Panc1 (cell line): Measurements from ENCODE around the gene HMHB1. TPM values are rescaled to one million over a fixed set of nuclear protein-coding genes. Genes with fewer than 3 reads are reported as not detected.

Experiments used
- ATAC-seq: fragments of 200-7000 bp; cut with Tn5 transposase; 2 replicates; pipeline ENCODE4 v1.9.1; 2020; ENCODE audit warnings: mild to moderate bottlenecking, moderate library complexity
- BruUV-seq: library from RNA; stranded (reverse); fragments of 400-500 nt; replicated peaks from 2 replicates; lab custom pipeline; 2021; lab: Mats Ljungman, UMichigan
- CTCF ChIA-PET: fragments of 300-600 bp; sonication (Branson Sonifier 250); formaldehyde crosslinking; loops from one replicate; lab custom pipeline; 2022; ENCODE audit warnings: antibody characterized with exemption; lab: Charles Lee
- POLR2A ChIA-PET: fragments of 300-600 bp; sonication (Branson Sonifier 250); formaldehyde crosslinking; loops from one replicate; lab custom pipeline; 2022; ENCODE audit warnings: antibody characterized with exemption; lab: Charles Lee
- DNase-seq: peaks from one replicate; pipeline ENCODE4 v3.0.0-alpha.2; 2010; ENCODE audit warnings: low read depth, low spot score
- H3K27ac ChIP-seq: 2 replicates; pipeline ENCODE4 v1.5.1; 2011; ENCODE audit warnings: mild to moderate bottlenecking, low read length, inconsistent platforms
- H3K27me3 ChIP-seq: fragments of 200-500 bp; sonication (Bioruptor generic); 2 replicates; pipeline ENCODE4 v1.6.0; 2014; ENCODE audit warnings: low read length, inconsistent platforms; ENCODE audit not compliant: control insufficient read depth, insufficient read depth
- H3K36me3 ChIP-seq: fragments of 200-500 bp; sonication (Bioruptor generic); 2 replicates; pipeline ENCODE4 v1.5.1; 2014; ENCODE audit warnings: inconsistent platforms, mild to moderate bottlenecking, low read length, moderate library complexity; ENCODE audit not compliant: control insufficient read depth, insufficient read depth
- H3K4me1 ChIP-seq: 2 replicates; pipeline ENCODE4 v1.5.1; 2011; ENCODE audit warnings: inconsistent platforms, mild to moderate bottlenecking, low read length, moderate library complexity; ENCODE audit not compliant: control insufficient read depth, insufficient read depth
- H3K4me3 ChIP-seq, 2 experiments: 2 replicates each; pipeline ENCODE4 v1.5.1; 2011 to 2012; ENCODE audit warnings: low read depth in 2 of 2, low read length in 2 of 2, mild to moderate bottlenecking in 2 of 2, inconsistent platforms in 1 of 2, moderate library complexity in 1 of 2
- H3K9me3 ChIP-seq: fragments of 200-500 bp; sonication (Bioruptor generic); 2 replicates; pipeline ENCODE4 v1.5.1; 2014; ENCODE audit warnings: low read depth, mild to moderate bottlenecking, inconsistent platforms, low read length, moderate library complexity; ENCODE audit not compliant: control insufficient read depth, insufficient read depth
- CTCF ChIP-seq: fragments of 450-650 bp; IDR thresholded peaks from 2 replicates; pipeline ENCODE4 v1.5.1; 2017; ENCODE audit warnings: mild to moderate bottlenecking
- POLR2AphosphoS5 ChIP-seq: IDR thresholded peaks from 2 replicates; pipeline ENCODE4 v1.6.1; 2012; ENCODE audit warnings: mild to moderate bottlenecking, low read depth, low read length, moderate library complexity
- SIN3A ChIP-seq: IDR thresholded peaks from 2 replicates; pipeline ENCODE4 v1.6.1; 2012; ENCODE audit warnings: low read depth, mild to moderate bottlenecking, low read length, moderate library complexity, borderline replicate concordance; ENCODE audit not compliant: insufficient read depth
- TCF7L2 ChIP-seq: IDR thresholded peaks from 2 replicates; pipeline ENCODE4 v1.6.1; 2011; ENCODE audit warnings: mild to moderate bottlenecking, low read depth, low read length, inconsistent platforms
- in situ Hi-C: cut with HindIII; loops from 2 replicates; pipeline ENCODE4 v1.10.0; 2016; ENCODE audit warnings: low sequenced_read_pairs, low pct_unique_long_range_greater_than_20kb
- intact Hi-C: fragments of 100-400 bp; cut with micrococcal nuclease; formaldehyde crosslinking; loops from one replicate; pipeline ENCODE4 v1.10.0; 2022; ENCODE audit not compliant: unreplicated experiment
- total RNA-seq: library from RNA; stranded (reverse); gene quantifications from one replicate; pipeline ENCODE4 v1.2.1, GENCODE V29; 2021; ENCODE audit not compliant: unreplicated experiment
- TF ChIP-seq, protein P1 (sequence below), 2 experiments: IDR thresholded peaks; 2 replicates each; pipeline ENCODE4 v1.6.1; 2011 to 2012; ENCODE audit warnings: low read depth in 2 of 2, control low read depth in 1 of 2, low read length in 1 of 2, mild to moderate bottlenecking in 1 of 2, moderate library complexity in 1 of 2; ENCODE audit not compliant: insufficient read depth in 1 of 2

Gene HMHB1
- total RNA-seq, 1 experiment from 2014 or later = not detected

DNA sequence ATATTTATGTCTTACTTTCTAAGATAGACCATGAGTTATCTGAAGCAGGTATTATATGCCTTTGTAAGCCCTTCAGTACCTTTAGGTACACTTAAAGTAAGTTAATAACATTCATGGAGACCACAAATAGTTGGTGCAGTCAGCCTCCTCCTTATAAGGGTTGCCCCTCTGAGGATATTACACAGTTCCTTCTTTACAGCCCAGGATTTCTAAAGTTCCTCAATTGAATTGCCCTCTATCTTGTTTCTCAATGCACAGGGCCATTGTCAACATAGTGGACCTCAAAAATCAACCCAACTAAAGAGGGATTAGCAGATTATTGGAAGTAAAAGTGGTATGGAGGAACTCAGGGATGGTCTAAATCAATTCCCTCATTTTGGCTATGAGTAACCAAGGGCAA is 50.3 kb downstream of the HMHB1 start:
- H3K9me3 ChIP-seq = no peaks in the 10 kb centered on the region
- POLR2A ChIA-PET = no interaction called here
- DNase-seq = no peak
- in situ Hi-C loops (no loop called here), intact Hi-C loops (no loop called here)
- no peaks in the 10 kb centered on the region for H3K4me1 ChIP-seq
- H3K36me3 ChIP-seq = no peaks in the 10 kb centered on the region
- no peaks in the 10 kb centered on the region for H3K27me3 ChIP-seq
- no peak overlapping the region for H3K27ac ChIP-seq
- H3K4me3 ChIP-seq = no peak overlapping the region
- ATAC-seq = no peak
- BruUV-seq = no TSS peak
- CTCF ChIA-PET = no interaction called here
- TF ChIP-seq, protein P1, sequence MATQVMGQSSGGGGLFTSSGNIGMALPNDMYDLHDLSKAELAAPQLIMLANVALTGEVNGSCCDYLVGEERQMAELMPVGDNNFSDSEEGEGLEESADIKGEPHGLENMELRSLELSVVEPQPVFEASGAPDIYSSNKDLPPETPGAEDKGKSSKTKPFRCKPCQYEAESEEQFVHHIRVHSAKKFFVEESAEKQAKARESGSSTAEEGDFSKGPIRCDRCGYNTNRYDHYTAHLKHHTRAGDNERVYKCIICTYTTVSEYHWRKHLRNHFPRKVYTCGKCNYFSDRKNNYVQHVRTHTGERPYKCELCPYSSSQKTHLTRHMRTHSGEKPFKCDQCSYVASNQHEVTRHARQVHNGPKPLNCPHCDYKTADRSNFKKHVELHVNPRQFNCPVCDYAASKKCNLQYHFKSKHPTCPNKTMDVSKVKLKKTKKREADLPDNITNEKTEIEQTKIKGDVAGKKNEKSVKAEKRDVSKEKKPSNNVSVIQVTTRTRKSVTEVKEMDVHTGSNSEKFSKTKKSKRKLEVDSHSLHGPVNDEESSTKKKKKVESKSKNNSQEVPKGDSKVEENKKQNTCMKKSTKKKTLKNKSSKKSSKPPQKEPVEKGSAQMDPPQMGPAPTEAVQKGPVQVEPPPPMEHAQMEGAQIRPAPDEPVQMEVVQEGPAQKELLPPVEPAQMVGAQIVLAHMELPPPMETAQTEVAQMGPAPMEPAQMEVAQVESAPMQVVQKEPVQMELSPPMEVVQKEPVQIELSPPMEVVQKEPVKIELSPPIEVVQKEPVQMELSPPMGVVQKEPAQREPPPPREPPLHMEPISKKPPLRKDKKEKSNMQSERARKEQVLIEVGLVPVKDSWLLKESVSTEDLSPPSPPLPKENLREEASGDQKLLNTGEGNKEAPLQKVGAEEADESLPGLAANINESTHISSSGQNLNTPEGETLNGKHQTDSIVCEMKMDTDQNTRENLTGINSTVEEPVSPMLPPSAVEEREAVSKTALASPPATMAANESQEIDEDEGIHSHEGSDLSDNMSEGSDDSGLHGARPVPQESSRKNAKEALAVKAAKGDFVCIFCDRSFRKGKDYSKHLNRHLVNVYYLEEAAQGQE (IDR thresholded peaks at IDR 0.05; ENCODE audit: insufficient read depth in 1 of 2, low read depth in 2 of 2, low read length in 1 of 2) = no peak
- no peak for TF ChIP-seq POLR2AphosphoS5
- no peak for TF ChIP-seq CTCF
- no peak for TF ChIP-seq SIN3A
- TF ChIP-seq TCF7L2 = no peak

GRCh38 chr5:143865426-143866025 is 53.6 kb downstream of the HMHB1 start:
- BruUV-seq = no TSS peak
- no peak for TF ChIP-seq SIN3A
- TF ChIP-seq CTCF = no peak
- no peak for TF ChIP-seq TCF7L2
- no peak for TF ChIP-seq POLR2AphosphoS5
- TF ChIP-seq, protein P1 (IDR thresholded peaks at IDR 0.05; ENCODE audit: insufficient read depth in 1 of 2, low read depth in 2 of 2, low read length in 1 of 2) = no peak
- ATAC-seq = no peak
- in situ Hi-C loops (no loop called here), intact Hi-C loops (no loop called here)
- no peaks in the 10 kb centered on the region for H3K9me3 ChIP-seq
- H3K4me3 ChIP-seq = no peak overlapping the region
- no peak for DNase-seq
- H3K4me1 ChIP-seq = no peaks in the 10 kb centered on the region
- H3K36me3 ChIP-seq = no peaks in the 10 kb centered on the region
- ChIA-PET POLR2A (no interaction called here), CTCF (no interaction called here)
- no peak overlapping the region for H3K27ac ChIP-seq
- H3K27me3 ChIP-seq = no peaks in the 10 kb centered on the region
